SK-N-SH (cell line): ENCODE data around the gene SAGE1.
"Not testable (repeated sequence)": the region's sequence is repeated elsewhere in the genome, so short reads cannot be mapped to it uniquely, and the experiment has no call there.

ENCODE experiments used
- CHD2 ChIP-seq: fragments of 150-350 bp; IDR thresholded peaks from 2 replicates; pipeline ENCODE4 v1.6.1; 2018; ENCODE audit warnings: low read length; ENCODE audit not compliant: partially characterized antibody
- CTCF ChIP-seq: fragments of 200-600 bp; sonication (generic); IDR thresholded peaks from 2 replicates; pipeline ENCODE4 v1.6.1; 2017; ENCODE audit warnings: antibody characterized with exemption, mild to moderate bottlenecking, moderate library complexity
- EP300 ChIP-seq, 2 experiments: IDR thresholded peaks; 2 replicates each; pipeline versions ENCODE4 v1.4.0 to v1.6.1; 2012; ENCODE audit warnings: borderline replicate concordance in 1 of 2, low read depth in 1 of 2, low read length in 1 of 2
- POLR2AphosphoS5 ChIP-seq: IDR thresholded peaks from 2 replicates; pipeline ENCODE4 v1.6.1; 2012; ENCODE audit warnings: low read depth, low read length
- RFX5 ChIP-seq: IDR thresholded peaks from 2 replicates; pipeline ENCODE4 v1.6.1; 2012; ENCODE audit warnings: mild to moderate bottlenecking, improper control_type of control experiment, low read length
- TAF1 ChIP-seq: IDR thresholded peaks from 2 replicates; pipeline ENCODE4 v1.6.1; 2012; ENCODE audit warnings: low read depth, mild to moderate bottlenecking, low read length, moderate library complexity, borderline replicate concordance
- USF2 ChIP-seq: fragments of 150-350 bp; IDR thresholded peaks from 2 replicates; pipeline ENCODE4 v1.6.1; 2017; ENCODE audit warnings: antibody characterized with exemption, low read length, low read depth, borderline replicate concordance
- ZBTB33 ChIP-seq: IDR thresholded peaks from 2 replicates; pipeline ENCODE4 v1.4.0; 2012; ENCODE audit warnings: low read depth, borderline replicate concordance

DNA sequence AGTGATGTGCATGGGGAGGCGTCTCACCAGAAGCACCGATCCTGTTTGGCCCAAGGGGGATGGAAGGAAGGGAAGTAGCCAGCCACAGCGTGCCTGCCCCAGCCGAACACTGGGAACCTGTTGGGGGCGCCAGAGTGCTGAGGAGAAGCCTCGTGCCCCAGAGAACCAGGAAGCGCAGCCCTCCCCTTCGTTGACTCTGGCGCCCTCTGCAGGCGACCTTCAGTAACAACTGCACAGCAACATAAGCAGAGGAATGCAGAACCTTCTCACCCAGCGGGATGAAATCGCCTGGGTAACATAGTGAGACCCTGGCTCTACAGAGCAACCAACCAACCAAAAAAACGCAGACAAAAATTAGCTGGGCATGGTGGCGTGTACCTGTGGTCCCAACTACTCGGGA lies 4.5 kb upstream of the SAGE1 start:
- peak; percentile 34; the same call in 1 of the 2 replicates for TF ChIP-seq CTCF
- not testable (repeated sequence) for TF ChIP-seq POLR2AphosphoS5; TAF1; USF2; RFX5; CHD2; EP300 (IDR thresholded peaks at IDR 0.05; ENCODE audit: borderline replicate concordance in 1 of 2, low read depth in 1 of 2, low read length in 1 of 2); ZBTB33
